SK-N-SH (cell line): ENCODE data around the gene CFAP100. TPM values are rescaled to one million over a fixed set of nuclear protein-coding genes. Genes with fewer than 3 reads are reported as not detected.
A peak's percentile ranks its signal among the peaks of the same experiment; 100 is the strongest.

Experiments
- CTCF ChIA-PET: fragments of 300-600, 350-600 bp; formaldehyde crosslinking; extraction: SDS; loops from one replicate; lab custom pipeline; 2021; lab: Yijun Ruan, JAX
- POLR2A ChIA-PET: fragments of 350-600 bp; sonication (Branson Sonifier 250); formaldehyde crosslinking; extraction: SDS; loops from one replicate; lab custom pipeline; 2020; ENCODE audit warnings: antibody characterized with exemption, inconsistent platforms; lab: Yijun Ruan, JAX
- DNase-seq: peaks from one replicate; pipeline ENCODE4 v3.0.0; 2012
- H2AFZ ChIP-seq: fragments of 200-600 bp; sonication (generic); 2 replicates; pipeline ENCODE4 v1.8.1; 2016; ENCODE audit warnings: antibody characterized with exemption, mild to moderate bottlenecking, low read depth
- H3F3A ChIP-seq: fragments of 200-600 bp; sonication (generic); replicated peaks from 2 replicates; pipeline ENCODE3; 2016; ENCODE audit warnings: antibody characterized with exemption, mild to moderate bottlenecking; ENCODE audit not compliant: insufficient read depth
- H3K27ac ChIP-seq, 2 experiments: fragments of 200-500 bp in 1 of 2; fragments of 200-600 bp in 1 of 2; sonication (Bioruptor generic) in 1 of 2; sonication (generic), shearing (Covaris generic) in 1 of 2; 2 replicates each; pipeline versions ENCODE4 v1.5.1 to v1.6.1; 2014 to 2016; ENCODE audit warnings: low read depth in 2 of 2, inconsistent platforms in 1 of 2, low read length in 1 of 2, mild to moderate bottlenecking in 1 of 2, mixed read lengths in 1 of 2
- H3K27me3 ChIP-seq: fragments of 200-600 bp; sonication (generic), shearing (Covaris generic); 2 replicates; pipeline ENCODE4 v1.6.1; 2016; ENCODE audit warnings: mixed run types; ENCODE audit not compliant: insufficient read depth
- H3K36me3 ChIP-seq, 2 experiments: fragments of 200-500 bp in 1 of 2; fragments of 200-600 bp in 1 of 2; sonication (Bioruptor generic) in 1 of 2; sonication (generic) in 1 of 2; replicated peaks in 1 of 2; 2 replicates each; pipeline versions ENCODE3 to v1.5.1; 2014 to 2016; ENCODE audit warnings: low read length in 1 of 2, mild to moderate bottlenecking in 1 of 2; ENCODE audit not compliant: insufficient read depth in 2 of 2, control insufficient read depth in 1 of 2
- H3K4me1 ChIP-seq, 2 experiments: fragments of 200-500 bp in 1 of 2; fragments of 200-600 bp in 1 of 2; sonication (Bioruptor generic) in 1 of 2; sonication (generic), shearing (Covaris generic) in 1 of 2; 2 replicates each; pipeline versions ENCODE4 v1.5.1 to v1.6.1; 2014 to 2016; ENCODE audit warnings: low read depth in 1 of 2, low read length in 1 of 2, mixed run types in 1 of 2; ENCODE audit not compliant: insufficient read depth in 2 of 2, control insufficient read depth in 1 of 2
- H3K4me2 ChIP-seq: fragments of 200-600 bp; sonication (generic), shearing (Covaris generic); 2 replicates; pipeline ENCODE4 v1.6.1; 2017; ENCODE audit warnings: mixed run types
- H3K4me3 ChIP-seq, 2 experiments: fragments of 200-500 bp in 1 of 2; fragments of 200-600 bp in 1 of 2; sonication (Bioruptor generic) in 1 of 2; sonication (generic), shearing (Covaris generic) in 1 of 2; 2 replicates each; pipeline versions ENCODE4 v1.5.1 to v1.8.1; 2014 to 2016; ENCODE audit warnings: low read depth in 2 of 2, inconsistent platforms in 1 of 2, low read length in 1 of 2, mild to moderate bottlenecking in 1 of 2, mixed read lengths in 1 of 2, moderate library complexity in 1 of 2
- H3K79me2 ChIP-seq: fragments of 200-600 bp; sonication (generic); 2 replicates; pipeline ENCODE4 v1.8.1; 2017; ENCODE audit warnings: mild to moderate bottlenecking; ENCODE audit not compliant: insufficient read depth
- H3K9ac ChIP-seq: fragments of 200-600 bp; sonication (generic); 2 replicates; pipeline ENCODE4 v1.6.1; 2017; ENCODE audit warnings: mixed run types
- H3K9me2 ChIP-seq: fragments of 200-600 bp; sonication (generic); 2 replicates; pipeline ENCODE4 v1.6.1; 2017; ENCODE audit warnings: mixed run types
- H3K9me3 ChIP-seq: fragments of 200-600 bp; sonication (generic); 2 replicates; pipeline ENCODE4 v1.6.1; 2017; ENCODE audit warnings: mixed run types, mild to moderate bottlenecking, moderate library complexity
- H4K20me1 ChIP-seq: fragments of 200-600 bp; sonication (generic); 2 replicates; pipeline ENCODE4 v1.6.1; 2017; ENCODE audit warnings: mild to moderate bottlenecking, mixed run types; ENCODE audit not compliant: insufficient read depth
- CHD2 ChIP-seq: fragments of 150-350 bp; IDR thresholded peaks from 2 replicates; pipeline ENCODE4 v1.6.1; 2018; ENCODE audit warnings: low read length; ENCODE audit not compliant: partially characterized antibody
- ELF1 ChIP-seq: IDR thresholded peaks from 2 replicates; pipeline ENCODE4 v1.4.0; 2012
- EP300 ChIP-seq, 2 experiments: IDR thresholded peaks; 2 replicates each; pipeline versions ENCODE4 v1.4.0 to v1.6.1; 2012; ENCODE audit warnings: borderline replicate concordance in 1 of 2, low read depth in 1 of 2, low read length in 1 of 2
- EZH2phosphoT487 ChIP-seq: fragments of 200-600 bp; sonication (generic); IDR thresholded peaks from 2 replicates; pipeline ENCODE4 v1.6.1; 2017; ENCODE audit warnings: low read depth, mixed run types, mild to moderate bottlenecking, antibody characterized with exemption, moderate library complexity, borderline replicate concordance
- FOSL2 ChIP-seq: IDR thresholded peaks from 2 replicates; pipeline ENCODE4 v1.4.0; 2012; ENCODE audit warnings: low read depth, mild to moderate bottlenecking, moderate library complexity, borderline replicate concordance
- FOXJ3 ChIP-seq: sonication (generic); formaldehyde crosslinking; IDR thresholded peaks from 2 replicates; pipeline ENCODE4 v1.5.1; 2020; ENCODE audit warnings: mild to moderate bottlenecking, missing genetic modification reagents
- FOXM1 ChIP-seq: IDR thresholded peaks from 2 replicates; pipeline ENCODE4 v1.4.0; 2012; ENCODE audit warnings: low read depth, mild to moderate bottlenecking
- GABPA ChIP-seq: IDR thresholded peaks from 2 replicates; pipeline ENCODE4 v1.4.0; 2012; ENCODE audit warnings: low read depth, mild to moderate bottlenecking
- JUND ChIP-seq: IDR thresholded peaks from 2 replicates; pipeline ENCODE4 v1.4.0; 2012
- MAX ChIP-seq: IDR thresholded peaks from 2 replicates; pipeline ENCODE4 v1.4.0; 2012; ENCODE audit warnings: low read depth
- MXI1 ChIP-seq: IDR thresholded peaks from 2 replicates; pipeline ENCODE4 v1.6.1; 2012; ENCODE audit warnings: mild to moderate bottlenecking, low read depth, low read length, improper control_type of control experiment
- NFIC ChIP-seq: IDR thresholded peaks from 2 replicates; pipeline ENCODE4 v1.4.0; 2012; ENCODE audit warnings: borderline replicate concordance
- NRF1 ChIP-seq: IDR thresholded peaks from 2 replicates; pipeline ENCODE4 v1.6.1; 2012; ENCODE audit warnings: low read depth, mild to moderate bottlenecking, low read length
- RAD21 ChIP-seq: IDR thresholded peaks from 2 replicates; pipeline ENCODE4 v1.6.1; 2012; ENCODE audit warnings: mild to moderate bottlenecking, low read length
- REST ChIP-seq: IDR thresholded peaks from 2 replicates; pipeline ENCODE4 v1.6.1; 2012; ENCODE audit warnings: mild to moderate bottlenecking, low read depth, low read length, moderate library complexity
- RFX5 ChIP-seq: IDR thresholded peaks from 2 replicates; pipeline ENCODE4 v1.6.1; 2012; ENCODE audit warnings: mild to moderate bottlenecking, improper control_type of control experiment, low read length
- SIN3A ChIP-seq: IDR thresholded peaks from 2 replicates; pipeline ENCODE4 v1.6.1; 2012; ENCODE audit warnings: low read depth, mild to moderate bottlenecking, low read length, moderate library complexity, borderline replicate concordance
- SMC3 ChIP-seq: IDR thresholded peaks from 2 replicates; pipeline ENCODE4 v1.6.1; 2012; ENCODE audit warnings: low read depth, low read length, improper control_type of control experiment
- TAF1 ChIP-seq: IDR thresholded peaks from 2 replicates; pipeline ENCODE4 v1.6.1; 2012; ENCODE audit warnings: low read depth, mild to moderate bottlenecking, low read length, moderate library complexity, borderline replicate concordance
- TEAD4 ChIP-seq: IDR thresholded peaks from 2 replicates; pipeline ENCODE4 v1.4.0; 2012; ENCODE audit warnings: mild to moderate bottlenecking, borderline replicate concordance; ENCODE audit not compliant: insufficient read depth
- USF2 ChIP-seq: fragments of 150-350 bp; IDR thresholded peaks from 2 replicates; pipeline ENCODE4 v1.6.1; 2017; ENCODE audit warnings: antibody characterized with exemption, low read length, low read depth, borderline replicate concordance
- ZBTB33 ChIP-seq: IDR thresholded peaks from 2 replicates; pipeline ENCODE4 v1.4.0; 2012; ENCODE audit warnings: low read depth, borderline replicate concordance
- WGBS: methylation state at CpG from one replicate; pipeline ENCODE4 v1.1.6; 2017; ENCODE audit warnings: low lambda C conversion rate; 5-methylcytosine and 5-hydroxymethylcytosine counted together
- polyA plus RNA-seq, 3 experiments: library from polyadenylated mRNA; depleted of rRNA; stranded (reverse); fragments of >200 nt; gene quantifications; 2 replicates each; pipeline ENCODE4 v1.2.3, GENCODE V29; 2012

Gene CFAP100
- polyA plus RNA-seq, 1 of the 3 experiments (the other 2 are of a cell fraction) = not detected

- TF ChIP-seq GABPA (no peak), RFX5 (no peak), SMC3 (peak; percentile 13; the same call in 1 of the 2 replicates), FOXJ3 (no peak), TAF1 (peak; percentile 79), TEAD4 (no peak), FOSL2 (no peak), MAX (no peak), EZH2phosphoT487 (no peak), ELF1 (no peak), RAD21 (peak; percentile 51), FOXM1 (no peak), MXI1 (peak; percentile 17; the same call in 1 of the 2 replicates)
Observed at GRCh38 chr3:126475413-126476114, 80.9 kb downstream of the CFAP100 start, which contains the start of gene ZXDC (continued).

GRCh38 chr3:126476166-126477060 lies 81.7 kb downstream of the CFAP100 start:
- Histone ChIP-seq H3K9ac (no peak overlapping the region), H3K9me3 (no peaks in the 10 kb centered on the region), H3K36me3 (peaks cover 8 to 9% of the 10 kb centered on the region in 2 experiments), H3K4me2 (peak overlapping the region; percentile 66; the same call in 1 of the 2 replicates), H3F3A (peaks cover 6% of the 10 kb centered on the region), H3K4me3 (peak overlapping the region; percentile 56 to 61), H3K4me1 (peaks cover 20 to 50% of the 10 kb centered on the region in 2 experiments), H3K9me2 (no peaks in the 10 kb centered on the region), H4K20me1 (peaks cover 35% of the 10 kb centered on the region), H3K79me2 (peaks cover 35% of the 10 kb centered on the region), H3K27ac (peak overlapping the region in 1 of 2 experiments; percentile 69; a peak in 3 of 4 replicates), H2AFZ (peak overlapping the region; percentile 99; the same call in 1 of the 2 replicates), H3K27me3 (no peaks in the 10 kb centered on the region)
- ChIA-PET POLR2A (interaction anchor here (0.6 kb wide), 1 partner anchor 30 kb away, joined by 3 read pairs; no protein-coding TSS in a partner anchor), CTCF (interaction anchor here (0.7 to 2.6 kb wide), 15 partner anchors 11 to 342 kb away, joined by 3 to 20 read pairs (median 3); no protein-coding TSS in a partner anchor)
- 53% methylated on average over 31 of the region's 66 CpGs for WGBS
- DNase-seq = no peak
- TF ChIP-seq NRF1 = no peak
- no peak for TF ChIP-seq MXI1
- no peak for TF ChIP-seq ELF1
- no peak for TF ChIP-seq NFIC
- no peak for TF ChIP-seq CHD2
- TF ChIP-seq RAD21 = no peak
- no peak for TF ChIP-seq REST
- TF ChIP-seq MAX = no peak
- TF ChIP-seq EP300 (IDR thresholded peaks at IDR 0.05; ENCODE audit: borderline replicate concordance in 1 of 2, low read depth in 1 of 2, low read length in 1 of 2) = no peak
- TF ChIP-seq GABPA = no peak
- TF ChIP-seq JUND = no peak
- TF ChIP-seq ZBTB33 = no peak
- TF ChIP-seq FOXJ3 = no peak
- TF ChIP-seq SIN3A = no peak
- no peak for TF ChIP-seq USF2
